Kidney glomerular epithelial cell (primary cell): ENCODE results near the gene WSB1.
A peak's percentile ranks its signal among the peaks of the same experiment; 100 is the strongest.
"Not testable (repeated sequence)": the region's sequence is repeated elsewhere in the genome, so short reads cannot be mapped to it uniquely, and the experiment has no call there.

Source experiments
- DNase-seq: peaks from one replicate; lab custom pipeline; 2025; lab: John Stamatoyannopoulos, UW

WSB1 gene

DNA sequence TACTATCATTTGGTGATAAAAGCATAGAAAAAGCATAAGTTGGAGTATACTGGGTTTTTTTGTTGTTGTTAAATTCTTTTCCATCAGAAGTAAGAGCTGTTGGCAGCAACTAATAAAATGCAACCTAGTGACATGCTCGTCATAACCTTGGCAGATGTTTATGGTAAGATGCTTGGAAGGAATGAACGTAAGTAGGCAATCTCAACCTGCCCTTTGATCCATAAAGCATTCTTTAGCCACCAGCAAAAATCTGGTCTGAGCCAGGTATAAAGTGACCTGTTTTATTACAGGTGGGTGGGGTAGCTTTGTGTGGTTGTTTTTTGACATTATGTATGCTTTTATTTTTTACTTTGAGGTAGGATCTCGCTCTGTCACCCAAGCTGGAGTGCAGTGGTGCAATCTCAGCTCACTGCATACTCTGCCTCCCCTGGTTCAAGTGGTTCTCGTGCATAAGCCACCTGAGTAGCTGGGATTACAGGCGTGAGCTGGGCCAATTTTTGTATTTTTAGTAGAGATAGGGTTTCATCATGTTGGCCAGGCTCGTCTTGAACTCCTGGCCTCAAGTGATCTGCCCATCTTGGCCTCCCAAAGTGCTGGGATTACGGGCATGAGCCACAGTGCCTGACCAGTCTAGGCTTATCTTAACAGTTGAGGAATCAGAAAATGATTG is 22.0 kb downstream of the WSB1 start:
- DNase-seq: no peak

DNA sequence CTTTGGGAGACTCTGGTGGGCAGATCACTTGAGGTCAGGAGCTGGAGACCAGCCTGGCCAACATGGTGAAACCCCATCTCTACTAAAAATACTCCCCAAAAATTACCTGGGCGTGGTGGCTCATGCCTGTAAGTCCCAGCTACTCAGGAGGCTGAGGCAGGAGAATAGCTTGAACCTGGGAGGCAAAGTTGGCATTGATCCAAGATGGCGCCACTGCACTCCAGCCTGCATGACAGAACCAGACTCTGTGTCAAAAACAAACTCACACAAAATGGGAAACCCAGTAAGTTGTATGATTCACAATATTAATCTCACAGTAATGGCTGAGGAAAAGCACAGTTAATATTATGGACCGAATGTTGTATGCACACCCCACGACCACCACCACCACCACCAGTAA is 24.3 kb downstream of the WSB1 start:
- DNase-seq: no peak

DNA sequence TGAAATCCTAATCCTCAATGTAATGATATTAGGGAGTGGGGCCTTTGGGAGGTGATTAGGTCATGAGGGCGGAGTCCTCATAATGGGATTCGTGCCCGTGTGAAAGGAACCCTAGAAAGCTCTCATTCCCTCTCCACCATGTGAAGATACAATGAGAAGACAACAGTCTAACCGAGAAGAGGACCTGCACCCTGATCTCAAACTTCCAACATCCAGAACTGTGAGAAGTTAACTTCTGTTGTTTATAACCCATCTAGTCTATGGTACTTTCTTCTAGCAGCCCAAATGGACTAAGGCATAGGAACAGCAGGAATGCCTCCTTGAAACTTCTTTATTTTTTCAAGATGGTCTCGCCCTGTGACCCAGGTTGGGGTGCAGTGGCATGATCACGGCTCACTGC is 24.7 kb downstream of the WSB1 start:
- no peak for DNase-seq

DNA sequence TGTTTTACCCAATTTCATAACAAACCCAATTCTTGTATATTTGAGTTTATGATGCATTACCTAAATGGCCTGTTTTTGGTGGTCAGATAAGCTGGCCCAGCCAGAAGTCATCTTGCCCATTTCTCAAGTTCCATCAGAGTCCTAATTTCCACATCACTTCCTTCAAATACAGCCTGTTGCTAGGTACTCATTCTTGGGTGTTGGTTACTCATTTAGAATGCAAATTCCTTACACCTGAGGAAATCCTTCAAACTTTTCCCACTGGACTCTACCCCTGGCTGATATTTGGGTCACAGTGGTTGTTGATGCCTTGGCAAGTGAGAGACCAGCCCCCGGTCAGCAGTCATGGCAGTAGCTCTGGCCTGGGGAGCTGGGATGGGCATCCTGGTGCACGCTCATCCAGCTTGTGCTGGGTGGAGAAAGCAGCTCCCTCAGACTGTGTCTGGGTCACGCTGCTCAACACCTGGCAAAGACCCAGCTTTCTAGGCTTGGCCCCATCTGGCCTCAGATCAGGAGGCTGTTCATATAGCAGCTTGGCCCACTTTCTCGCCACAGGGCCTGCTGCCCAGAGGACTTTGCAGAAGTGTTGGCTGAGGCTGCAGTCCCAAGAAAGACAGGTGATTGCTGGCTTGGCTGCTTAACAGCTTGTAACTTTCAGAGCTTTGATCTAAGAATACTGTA is 25.8 kb downstream of the WSB1 start:
- DNase-seq: peak; percentile 1

DNA sequence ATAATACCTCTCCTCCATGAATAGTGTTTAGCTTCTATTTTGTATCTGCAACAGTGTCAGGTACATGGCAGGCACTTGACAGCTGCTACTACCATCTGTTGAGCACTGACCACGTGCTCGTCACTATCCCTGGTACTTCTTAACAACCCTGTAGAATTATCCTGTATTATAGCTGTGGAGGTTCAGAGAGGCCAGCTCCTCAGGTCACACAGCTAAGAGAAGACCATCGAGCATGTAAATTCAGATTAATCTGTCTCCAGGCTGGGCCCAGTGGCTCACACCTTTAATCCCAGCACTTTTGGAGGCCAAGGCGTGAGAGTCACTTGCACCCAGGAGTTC is 26.3 kb downstream of the WSB1 start:
- no peak for DNase-seq

DNA sequence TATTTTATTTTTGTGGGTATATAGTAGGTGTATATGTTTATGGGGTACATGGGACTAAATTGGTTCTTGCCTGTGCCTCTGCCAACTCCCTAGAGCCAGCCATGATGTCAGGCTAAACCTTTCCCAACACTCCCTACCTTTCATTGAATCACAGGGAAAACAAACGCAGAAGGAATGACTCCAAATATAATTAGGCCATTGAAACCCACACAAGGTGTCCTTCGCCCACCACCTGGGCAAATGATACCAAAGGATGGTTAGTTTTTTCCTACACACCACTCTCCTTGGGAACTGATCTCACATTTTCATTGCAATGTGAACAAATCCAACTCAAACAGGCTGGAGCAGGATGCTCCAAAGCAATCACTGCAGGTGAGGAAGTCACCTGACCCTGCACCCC is 27.5 kb downstream of the WSB1 start:
- DNase-seq: no peak

DNA sequence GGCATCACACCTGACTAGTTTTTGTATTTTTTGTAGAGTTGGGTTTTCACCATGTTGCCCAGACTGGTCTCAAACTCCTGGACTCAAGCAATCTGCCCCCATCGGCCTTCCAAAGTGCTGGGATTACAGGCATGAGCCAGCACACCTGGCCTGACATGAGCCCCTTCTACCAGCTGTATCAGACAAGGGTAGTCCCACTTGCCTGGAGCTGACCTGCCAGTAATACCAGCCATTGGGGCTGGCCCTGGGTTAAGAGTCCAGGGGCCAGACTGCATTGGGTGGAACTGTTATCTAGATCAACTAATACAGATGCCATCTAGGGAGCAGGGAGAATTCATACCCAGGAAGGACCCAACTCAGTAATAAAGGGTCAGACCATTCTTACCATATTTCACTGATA is 28.1 kb downstream of the WSB1 start:
- no peak for DNase-seq

DNA sequence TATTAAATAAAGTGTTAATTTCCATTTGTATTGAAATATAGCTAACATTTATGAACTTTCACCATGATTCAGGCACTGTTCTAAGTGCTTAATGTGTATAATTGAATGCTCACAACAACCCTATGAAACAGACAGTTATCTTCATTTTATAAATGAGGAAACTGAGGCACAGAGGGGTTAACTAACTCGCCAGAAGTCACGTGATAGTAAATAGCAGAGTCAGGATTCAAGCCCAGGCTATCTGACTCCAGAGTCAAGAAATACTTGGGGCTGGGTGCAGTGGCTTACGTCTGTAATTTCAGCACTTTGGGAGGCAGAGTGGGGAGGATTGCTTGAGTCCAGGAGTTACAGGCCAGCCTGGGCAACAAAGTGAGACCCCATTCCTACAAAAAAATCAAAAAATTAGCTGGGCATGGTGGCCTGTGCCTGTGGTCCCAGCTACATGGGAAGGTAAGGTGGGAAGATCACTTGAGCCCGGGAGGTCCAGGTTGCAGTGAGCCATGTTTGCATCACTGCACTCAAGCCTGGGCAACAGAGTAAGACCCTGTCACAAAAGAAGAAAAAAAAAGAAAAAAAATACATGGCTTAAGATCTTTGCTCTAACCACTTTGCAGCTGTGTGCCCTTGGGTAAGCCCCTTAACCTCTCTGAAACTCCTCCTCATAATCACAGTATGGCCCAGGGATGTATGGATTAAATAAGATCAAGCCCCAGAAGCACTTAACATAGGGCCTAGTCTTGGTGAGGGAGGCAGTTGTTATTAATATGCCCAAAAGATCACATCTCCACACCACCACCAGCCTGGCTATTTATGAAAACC is 29.0 kb downstream of the WSB1 start:
- DNase-seq: no peak

DNA sequence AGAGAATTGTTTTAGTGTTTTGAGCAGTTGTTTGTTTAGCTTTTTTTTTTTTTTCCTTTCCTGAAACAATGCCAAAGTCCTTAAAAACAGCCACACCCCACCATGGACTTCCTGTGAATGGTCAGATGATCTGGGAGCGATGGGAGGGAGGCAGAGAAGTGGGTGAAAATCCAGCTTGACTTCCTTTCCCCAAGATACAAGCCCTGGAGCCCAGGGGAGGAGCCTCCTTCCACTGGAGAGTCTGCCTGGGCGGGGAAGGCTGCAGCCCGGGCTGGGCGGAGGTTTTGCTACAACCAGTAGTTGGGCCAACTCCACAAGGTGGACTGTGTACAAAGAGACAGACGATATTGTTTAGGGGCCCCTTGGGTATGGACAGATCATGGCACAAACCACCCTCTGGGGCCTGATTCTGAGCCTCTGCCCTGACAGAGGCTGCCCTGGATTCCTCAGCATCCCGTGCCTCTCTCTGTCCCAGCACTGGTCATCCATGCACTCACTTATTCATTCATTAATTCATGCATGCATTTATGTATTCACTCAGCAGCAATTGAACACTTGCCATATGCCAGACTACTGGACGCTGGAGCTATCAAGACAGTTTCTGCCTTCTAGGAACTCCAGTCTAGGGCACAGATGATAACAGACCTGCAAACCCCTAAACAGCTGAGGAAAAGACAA is 29.8 kb downstream of the WSB1 start:
- DNase-seq: no peak

DNA sequence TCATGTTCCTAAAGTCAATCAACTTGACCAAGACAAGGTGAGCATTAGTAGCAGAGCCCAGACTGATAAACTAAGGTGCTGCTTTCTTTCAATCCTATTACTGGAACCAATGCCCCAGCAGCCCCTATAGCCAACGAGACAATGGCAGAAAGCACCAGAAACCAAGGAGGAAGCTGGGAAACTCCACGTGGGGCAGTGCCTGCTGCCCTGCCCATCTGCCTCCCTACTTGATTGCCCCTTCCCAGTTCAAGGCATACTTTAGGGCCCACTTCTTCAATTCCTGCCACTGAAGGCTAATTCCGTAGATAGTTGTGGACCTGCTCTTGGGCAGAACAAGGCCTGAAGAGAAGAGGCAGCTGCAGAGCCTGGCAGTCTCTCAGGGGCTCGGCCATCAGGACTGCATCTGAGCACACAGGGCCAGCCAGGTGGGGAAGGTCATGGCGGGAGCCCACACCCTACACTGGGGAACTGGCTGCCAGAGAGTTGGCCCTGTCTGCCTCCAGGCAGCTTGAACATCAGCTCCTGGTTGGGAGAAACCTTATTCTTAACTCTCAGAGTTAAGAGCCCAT is 30.9 kb downstream of the WSB1 start:
- DNase-seq: no peak

DNA sequence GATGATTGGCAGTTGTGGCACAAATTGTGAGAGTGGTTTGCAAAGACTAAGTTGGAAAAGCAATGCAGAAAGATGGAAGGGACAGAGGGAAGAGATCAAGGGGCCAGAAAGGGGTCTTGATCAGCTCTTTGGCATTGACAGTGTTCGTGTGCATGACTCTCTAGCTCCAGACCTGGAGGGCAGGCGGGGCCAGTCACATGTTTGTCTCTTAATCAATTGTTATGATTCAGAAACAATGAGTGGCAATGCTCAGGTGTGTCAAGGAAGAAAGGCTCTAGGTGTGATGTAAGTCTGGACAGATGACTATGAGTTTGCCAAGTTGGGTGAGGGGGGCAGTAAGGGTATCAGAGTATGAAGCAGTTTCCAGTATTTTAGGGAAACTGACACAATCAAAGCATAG is 32.1 kb downstream of the WSB1 start:
- DNase-seq: no peak

DNA sequence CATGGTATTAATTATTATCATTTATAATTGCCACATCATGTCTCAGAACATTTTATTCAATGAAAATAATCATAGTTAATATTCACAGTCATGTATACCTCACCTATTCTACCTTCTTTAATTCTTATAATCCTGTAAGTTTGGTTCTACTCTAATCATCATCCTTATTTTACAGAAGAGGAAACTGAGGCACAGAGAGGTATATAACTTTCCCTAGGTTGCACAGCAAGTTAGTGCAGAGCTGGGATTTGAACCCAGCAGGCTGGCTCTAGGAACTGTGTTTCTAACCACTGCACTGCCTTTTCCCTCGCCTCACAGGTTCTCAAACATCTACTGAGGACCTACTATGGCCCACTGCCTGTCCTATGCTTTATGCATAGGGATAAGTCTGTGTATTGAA is 32.7 kb downstream of the WSB1 start:
- no peak for DNase-seq

DNA sequence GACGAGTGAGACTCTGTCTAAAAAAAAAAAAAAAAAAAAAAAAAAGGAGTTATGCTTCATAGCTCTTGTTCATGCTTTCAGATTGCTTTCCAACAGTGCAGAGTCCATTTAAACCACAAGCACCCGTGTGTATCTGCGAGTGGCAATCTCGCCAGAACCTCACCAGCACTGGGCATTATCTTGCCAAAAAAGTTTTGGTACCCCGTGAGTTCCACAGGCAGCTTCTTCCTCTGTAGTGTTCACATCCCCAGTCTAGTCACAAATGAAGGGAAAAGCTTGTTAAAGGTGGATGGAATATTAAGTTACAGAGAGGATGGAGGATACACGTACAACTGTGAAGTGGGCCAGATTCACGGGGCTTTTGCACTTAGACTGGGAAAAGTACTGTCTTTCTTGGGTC is 33.5 kb downstream of the WSB1 start:
- DNase-seq: no peak

DNA sequence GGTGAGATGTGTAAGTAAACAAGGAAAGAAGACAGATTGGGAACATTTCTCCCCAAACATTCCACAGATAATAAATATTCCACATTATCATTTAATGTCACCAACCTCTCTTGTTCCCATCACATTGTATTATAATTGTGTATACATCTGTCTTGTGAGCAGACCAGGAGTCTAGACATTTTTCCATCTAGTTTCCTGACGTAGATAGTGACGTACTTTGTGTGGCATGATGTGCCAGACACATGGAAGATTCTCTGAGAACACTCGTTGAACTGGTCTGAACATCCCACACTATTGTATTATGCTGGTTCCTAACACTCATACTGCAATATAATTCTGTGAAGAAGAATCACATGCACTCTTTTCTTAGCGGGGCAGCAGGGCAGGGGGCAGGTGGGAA is 34.0 kb downstream of the WSB1 start:
- no peak for DNase-seq

DNA sequence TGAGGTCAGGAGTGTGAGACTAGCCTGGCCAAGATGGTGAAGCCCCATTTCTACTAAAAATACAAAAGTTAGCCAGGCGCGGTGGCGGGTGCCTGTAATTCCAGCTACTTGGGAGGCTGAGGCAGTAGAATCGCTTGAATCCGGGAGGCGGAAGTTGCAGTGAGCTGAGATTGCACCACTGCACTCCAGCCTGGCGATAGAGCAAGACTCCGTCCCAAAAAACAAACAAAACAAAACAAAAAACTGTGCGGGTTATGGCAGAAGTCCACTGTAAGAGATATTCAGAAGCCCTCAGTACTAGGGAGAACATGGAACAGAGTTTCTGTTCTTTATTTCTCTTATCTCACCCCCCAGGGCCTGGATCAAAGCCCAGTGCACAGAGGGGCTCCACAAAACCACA is 34.8 kb downstream of the WSB1 start:
- not testable (repeated sequence) for DNase-seq

DNA sequence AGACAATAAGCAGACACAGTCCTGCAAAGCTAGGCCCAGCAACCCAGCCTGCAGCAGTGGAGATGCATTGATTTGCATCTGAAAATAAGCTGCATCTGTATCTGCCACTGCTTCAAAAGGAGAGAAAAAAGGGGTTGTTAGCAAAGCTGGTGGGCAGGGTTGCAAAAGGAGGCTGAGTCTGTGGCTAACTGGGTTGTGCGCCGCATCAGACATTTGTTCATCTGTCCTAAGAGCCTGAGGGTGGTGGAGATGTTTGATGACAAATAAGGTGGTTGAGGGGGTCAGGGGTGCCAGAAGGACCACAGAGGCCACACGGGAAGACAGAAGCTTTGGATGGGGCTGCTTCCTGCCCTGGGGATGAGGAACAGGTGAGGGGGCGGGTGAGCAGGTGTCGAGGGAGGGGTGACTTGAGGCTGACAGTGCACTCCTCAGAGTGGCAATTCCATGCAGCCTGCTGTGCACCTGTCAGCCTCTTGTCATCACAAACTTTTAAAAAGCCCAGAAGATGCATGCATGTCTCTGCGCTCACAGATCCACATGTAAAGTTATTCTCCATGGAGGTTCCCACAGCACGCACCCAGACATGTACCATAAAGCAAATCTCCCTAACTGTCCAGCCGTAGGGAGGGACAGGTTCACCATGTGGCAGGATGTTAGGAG is 35.4 kb downstream of the WSB1 start:
- no peak for DNase-seq

DNA sequence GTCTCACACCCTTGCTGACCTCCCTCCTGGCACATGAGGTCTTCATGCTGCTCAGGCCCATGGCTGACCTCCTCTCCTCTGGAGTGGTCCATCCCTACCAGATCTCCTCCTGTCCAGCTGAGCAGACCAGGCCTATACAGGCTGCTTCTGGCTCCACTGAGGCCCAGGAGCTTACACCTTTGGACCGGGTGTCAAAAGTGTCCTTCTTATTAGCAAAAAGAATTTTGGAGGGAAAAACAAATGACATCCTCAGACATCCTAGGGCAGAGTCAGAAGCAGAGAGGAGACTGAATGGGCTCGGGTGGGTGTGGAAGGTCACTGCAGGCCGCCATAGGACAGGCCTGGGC is 38.1 kb downstream of the WSB1 start:
- DNase-seq: no peak

DNA sequence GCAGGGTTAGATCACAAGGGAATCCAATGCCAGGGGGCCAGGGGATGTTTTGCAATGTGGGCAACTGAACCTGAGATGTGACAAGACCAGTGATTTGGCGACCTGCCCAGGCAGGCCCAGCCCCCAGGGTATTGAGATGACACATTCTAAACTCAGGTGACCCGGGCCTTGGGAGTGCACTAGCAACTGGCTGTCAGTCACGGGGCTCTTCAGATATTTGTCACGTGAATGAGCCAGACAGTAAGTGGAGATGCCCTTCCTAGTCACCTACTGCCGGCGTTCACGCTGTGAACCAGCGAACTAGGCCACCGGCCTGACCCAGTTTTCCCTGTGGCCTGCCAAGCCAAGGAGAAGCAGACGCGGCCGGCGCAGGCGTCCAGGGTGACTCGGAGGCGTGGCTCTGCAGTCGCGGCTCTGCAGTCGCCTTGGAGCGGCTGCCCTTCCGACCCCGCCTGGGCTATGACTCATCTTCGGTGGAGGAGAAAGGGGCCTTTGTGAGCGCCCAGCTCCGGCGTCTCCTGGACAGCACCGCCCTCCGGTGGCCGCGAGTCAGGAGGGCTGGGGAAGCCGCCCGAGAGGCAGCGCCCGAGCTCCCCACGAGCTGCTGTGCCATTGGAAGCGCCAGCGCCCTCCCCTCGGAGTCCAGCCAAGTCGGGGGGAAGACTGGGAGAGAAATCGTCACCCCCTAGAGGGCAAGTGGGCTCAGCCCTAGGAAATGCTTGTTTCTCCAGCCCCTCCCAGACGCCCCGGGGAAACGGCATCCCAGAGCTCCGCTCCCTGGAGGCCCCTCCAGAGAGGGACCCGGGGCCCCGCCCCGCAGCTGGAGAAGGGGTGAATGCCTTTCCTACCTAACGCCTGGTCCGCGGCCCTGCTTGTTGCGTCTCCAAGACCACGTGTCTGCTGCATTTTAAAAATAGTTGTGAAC is 38.8 kb downstream of the WSB1 start:
- peak; percentile 91 for DNase-seq

DNA sequence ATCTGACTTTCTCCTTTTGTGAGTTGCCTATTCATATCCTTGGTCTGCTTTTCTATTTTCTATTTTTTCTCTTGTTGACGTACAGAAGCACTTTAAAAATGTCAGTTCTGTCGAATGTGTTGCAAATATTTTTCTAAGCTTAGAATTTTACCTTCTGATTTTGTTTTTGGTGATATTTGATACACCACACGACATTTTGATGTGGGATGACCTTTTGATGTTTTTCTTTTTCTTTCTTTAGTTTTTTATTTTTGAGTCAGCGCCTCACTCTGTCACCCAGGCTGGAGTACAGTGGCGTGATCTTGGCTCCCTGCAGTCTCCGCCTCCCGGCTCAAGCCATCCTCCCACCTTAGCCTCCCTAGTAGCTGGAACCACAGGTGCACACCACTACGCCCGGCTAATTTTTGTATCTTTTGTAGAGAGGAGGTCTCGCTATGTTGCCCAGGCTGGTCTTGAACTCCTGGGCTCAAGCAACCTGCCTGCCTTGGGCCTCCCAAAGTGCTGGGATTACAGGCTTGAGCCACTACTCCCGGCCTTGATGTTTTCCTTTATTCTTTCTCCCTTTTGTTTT is 39.6 kb downstream of the WSB1 start:
- no peak for DNase-seq

DNA sequence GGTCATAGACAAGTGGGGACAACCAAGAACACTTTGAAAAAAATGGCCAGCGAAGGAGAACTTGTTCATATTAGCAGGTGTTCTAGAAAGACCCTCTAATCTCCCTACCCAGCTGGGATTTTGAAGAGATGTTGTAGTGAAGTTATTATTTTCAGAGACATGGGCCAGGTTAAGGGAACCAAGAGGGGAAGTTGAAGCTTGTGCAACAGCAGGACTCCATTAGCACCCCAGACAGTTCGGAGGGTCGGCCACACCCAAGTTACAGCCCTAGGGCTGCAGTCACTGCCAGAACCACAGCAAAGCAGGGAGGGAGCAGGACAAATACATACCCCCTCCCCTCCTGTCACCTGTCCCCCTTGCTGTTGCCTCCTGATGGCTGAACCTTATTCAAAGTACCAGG is 42.3 kb downstream of the WSB1 start:
- no peak for DNase-seq
